Right atrium auricular region (tissue), 2 donors: Measurements from ENCODE around the gene IRAK3. TPM values are rescaled to one million over a fixed set of nuclear protein-coding genes. Genes with fewer than 3 reads are reported as not detected.

ENCODE experiments used
- DNase-seq: peaks from one replicate; pipeline ENCODE4 v3.0.0-alpha.2; 2019; ENCODE audit warnings: low spot score
- H3K27ac ChIP-seq, 2 donors: fragments of 200-600 bp; sonication (generic); 1 replicate in 1 of 2; 2 replicates in 1 of 2; pipeline ENCODE4 v1.5.1; 2016 to 2019
- H3K27me3 ChIP-seq, 2 donors: fragments of 200-600 bp; sonication (generic); one replicate each; pipeline versions ENCODE4 v1.5.1 to v1.6.0; 2017 to 2019
- H3K36me3 ChIP-seq: fragments of 200-600 bp; sonication (generic); one replicate; pipeline ENCODE4 v1.5.1; 2016
- H3K4me1 ChIP-seq, 2 donors: fragments of 200-600 bp; sonication (generic); one replicate each; pipeline versions ENCODE4 v1.5.1 to v1.6.0; 2017 to 2019
- H3K4me3 ChIP-seq, 2 donors: fragments of 200-600 bp; sonication (generic); 1 replicate in 1 of 2; 2 replicates in 1 of 2; pipeline ENCODE4 v1.5.1; 2017 to 2019; ENCODE audit warnings: mild to moderate bottlenecking in 1 of 2, moderate library complexity in 1 of 2
- H3K9me3 ChIP-seq, 2 donors: fragments of 200-600 bp; sonication (generic); one replicate each; pipeline ENCODE4 v1.5.1; 2019
- CTCF ChIP-seq, 2 donors: fragments of 200-600 bp; sonication (generic); IDR thresholded peaks; one replicate each; pipeline ENCODE4 v1.5.1; 2019; ENCODE audit warnings: antibody characterized with exemption in 2 of 2
- total RNA-seq, 2 donors: library from RNA; depleted of rRNA; stranded (reverse); fragments of >200 nt; gene quantifications; one replicate each; pipeline ENCODE4 v1.1.0, GENCODE V29; 2016

The IRAK3 gene
- total RNA-seq, 2 donors from 2014 or later, result 12.3 to 15.8 TPM

GRCh38 chr12:66143868-66144267, 45.1 kb upstream of the IRAK3 start:
- no peak for TF ChIP-seq CTCF (IDR thresholded peaks at IDR 0.05)
- H3K4me1 ChIP-seq, result peaks cover 0 to 15% of the 10 kb centered on the region in 2 donors
- H3K9me3 ChIP-seq, result peaks cover 0 to 17% of the 10 kb centered on the region in 2 donors
- H3K27me3 ChIP-seq, result no peaks in the 10 kb centered on the region
- no peak for DNase-seq
- peak overlapping the region; percentile 34 to 66 for H3K27ac ChIP-seq
- H3K36me3 ChIP-seq, result peaks cover 22% of the 10 kb centered on the region
- H3K4me3 ChIP-seq, result no peak overlapping the region

- Histone ChIP-seq H3K9me3 (peaks cover 0 to 17% of the 10 kb centered on the region in 2 donors), H3K36me3 (peaks cover 18% of the 10 kb centered on the region), H3K4me3 (no peak overlapping the region), H3K27me3 (no peaks in the 10 kb centered on the region), H3K27ac (peak overlapping the region; percentile 34 to 66), H3K4me1 (peaks cover 0 to 15% of the 10 kb centered on the region in 2 donors)
- peak; percentile 48 to 73 for TF ChIP-seq CTCF (IDR thresholded peaks at IDR 0.05)
- DNase-seq, result peak; percentile 66
These were observed 43.9 kb upstream of the IRAK3 start for GRCh38 chr12:66144791-66145754.

- peaks cover 5% of the 10 kb centered on the region for H3K36me3 ChIP-seq
- H3K9me3 ChIP-seq, result no peaks in the 10 kb centered on the region
- TF ChIP-seq CTCF (IDR thresholded peaks at IDR 0.05), result peak in 1 of 2 donors; percentile 21
- H3K4me3 ChIP-seq, result no peak overlapping the region
- H3K27me3 ChIP-seq, result no peaks in the 10 kb centered on the region
- no peak for DNase-seq
- H3K4me1 ChIP-seq, result peaks cover 0 to 20% of the 10 kb centered on the region in 2 donors
- peak overlapping the region in 1 of 2 donors; percentile 1 for H3K27ac ChIP-seq
These were observed 39.2 kb upstream of the IRAK3 start for GRCh38 chr12:66149702-66150398.

- peak overlapping the region; percentile 7 to 19 for H3K27ac ChIP-seq
- H3K4me3 ChIP-seq, result no peak overlapping the region
- TF ChIP-seq CTCF (IDR thresholded peaks at IDR 0.05), result no peak
- no peaks in the 10 kb centered on the region for H3K9me3 ChIP-seq
- no peaks in the 10 kb centered on the region for H3K27me3 ChIP-seq
- peaks cover 0 to 26% of the 10 kb centered on the region in 2 donors for H3K4me1 ChIP-seq
- no peak for DNase-seq
- peaks cover 5% of the 10 kb centered on the region for H3K36me3 ChIP-seq
These were observed 36.3 kb upstream of the IRAK3 start for GRCh38 chr12:66152732-66153131.

GRCh38 chr12:66154776-66155175, 34.2 kb upstream of the IRAK3 start:
- Histone ChIP-seq H3K27me3 (no peaks in the 10 kb centered on the region), H3K27ac (peak overlapping the region; percentile 1 to 44)

More at GRCh38 chr12:66154776-66155175, 34.2 kb upstream of the IRAK3 start:
- TF ChIP-seq CTCF (IDR thresholded peaks at IDR 0.05), result no peak
- no peak for DNase-seq
- Histone ChIP-seq H3K9me3 (no peaks in the 10 kb centered on the region), H3K4me1 (peaks cover 0 to 26% of the 10 kb centered on the region in 2 donors), H3K36me3 (peaks cover 13% of the 10 kb centered on the region), H3K4me3 (no peak overlapping the region)
